ENCODE data around the gene RASAL2.

The RASAL2 gene

DNA sequence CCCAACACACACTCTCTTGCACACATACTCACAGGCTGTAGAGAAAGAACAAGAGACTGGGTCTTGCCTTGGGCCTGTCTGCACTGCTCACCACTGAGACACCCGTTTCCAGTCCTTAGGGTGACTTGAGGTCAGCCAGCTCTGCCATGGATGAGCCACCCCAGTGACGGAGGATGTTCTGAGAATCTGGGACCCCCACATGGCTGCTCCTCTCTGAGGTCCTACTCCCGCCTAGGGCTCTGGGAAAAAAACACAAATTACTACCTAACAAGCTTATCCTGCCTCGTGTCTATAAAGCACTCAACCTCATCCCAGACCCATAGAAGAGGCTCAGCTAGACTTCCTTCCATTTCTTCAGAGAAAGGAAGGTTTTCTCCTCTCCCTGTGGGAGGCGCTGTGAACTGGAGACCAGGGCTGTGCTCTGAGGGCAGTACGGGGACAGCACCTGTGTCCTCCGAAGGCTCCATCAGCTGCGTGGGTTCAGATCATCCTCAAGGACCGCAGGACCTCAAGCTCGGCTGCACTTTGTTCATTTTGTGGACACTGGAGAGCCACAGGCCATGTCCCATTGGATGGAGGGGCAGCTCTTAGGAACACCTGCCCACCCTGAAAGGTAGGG lies 407.1 kb downstream of the RASAL2 start:
- no peaks in the 10 kb centered on the region for H3K9me2 ChIP-seq (replicated peaks; ENCODE audit: low read depth, low read length)
- no peaks in the 10 kb centered on the region for H4K20me1 ChIP-seq (ENCODE audit: insufficient read depth, low read length, poor library complexity, severe bottlenecking)
- no peaks in the 10 kb centered on the region for H3K27me3 ChIP-seq (ENCODE audit: insufficient read depth, low read length, poor library complexity, severe bottlenecking)
- no peaks in the 10 kb centered on the region for H3F3A ChIP-seq (ENCODE audit: low read depth)
- H3K9ac ChIP-seq (ENCODE audit: low read depth, low read length, poor library complexity, severe bottlenecking): no peak overlapping the region
- no peaks in the 10 kb centered on the region for H3K36me3 ChIP-seq (ENCODE audit: insufficient read depth, low read length)
- no peak overlapping the region for H3K4me3 ChIP-seq (ENCODE audit: low read length, poor library complexity, severe bottlenecking)
- no peak overlapping the region for H3K4me2 ChIP-seq (ENCODE audit: low read depth, low read length, poor library complexity, severe bottlenecking)
- no peaks in the 10 kb centered on the region for H3K79me2 ChIP-seq (ENCODE audit: insufficient read depth, low read length)
- TF ChIP-seq, protein P1, sequence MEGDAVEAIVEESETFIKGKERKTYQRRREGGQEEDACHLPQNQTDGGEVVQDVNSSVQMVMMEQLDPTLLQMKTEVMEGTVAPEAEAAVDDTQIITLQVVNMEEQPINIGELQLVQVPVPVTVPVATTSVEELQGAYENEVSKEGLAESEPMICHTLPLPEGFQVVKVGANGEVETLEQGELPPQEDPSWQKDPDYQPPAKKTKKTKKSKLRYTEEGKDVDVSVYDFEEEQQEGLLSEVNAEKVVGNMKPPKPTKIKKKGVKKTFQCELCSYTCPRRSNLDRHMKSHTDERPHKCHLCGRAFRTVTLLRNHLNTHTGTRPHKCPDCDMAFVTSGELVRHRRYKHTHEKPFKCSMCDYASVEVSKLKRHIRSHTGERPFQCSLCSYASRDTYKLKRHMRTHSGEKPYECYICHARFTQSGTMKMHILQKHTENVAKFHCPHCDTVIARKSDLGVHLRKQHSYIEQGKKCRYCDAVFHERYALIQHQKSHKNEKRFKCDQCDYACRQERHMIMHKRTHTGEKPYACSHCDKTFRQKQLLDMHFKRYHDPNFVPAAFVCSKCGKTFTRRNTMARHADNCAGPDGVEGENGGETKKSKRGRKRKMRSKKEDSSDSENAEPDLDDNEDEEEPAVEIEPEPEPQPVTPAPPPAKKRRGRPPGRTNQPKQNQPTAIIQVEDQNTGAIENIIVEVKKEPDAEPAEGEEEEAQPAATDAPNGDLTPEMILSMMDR (conservative IDR thresholded peaks at IDR 0.05; ENCODE audit: low read length): no peak
- TF ChIP-seq EZH2phosphoT487 (IDR thresholded peaks at IDR 0.05; ENCODE audit: borderline replicate concordance): no peak
- H3K4me1 ChIP-seq (ENCODE audit: insufficient read depth, low read length, poor library complexity, severe bottlenecking): no peaks in the 10 kb centered on the region
- H3K9me3 ChIP-seq (ENCODE audit: insufficient read depth, low read depth, low read length): no peaks in the 10 kb centered on the region
- H2AFZ ChIP-seq (ENCODE audit: low read length): no peak overlapping the region

GRCh38 chr1:178501705-178502329 lies 407.9 kb downstream of the RASAL2 start:
- no peaks in the 10 kb centered on the region for H3F3A ChIP-seq (ENCODE audit: low read depth)
- H3K4me2 ChIP-seq (ENCODE audit: low read depth, low read length, poor library complexity, severe bottlenecking): no peak overlapping the region
- TF ChIP-seq, protein P1 (conservative IDR thresholded peaks at IDR 0.05; ENCODE audit: low read length): peak; percentile 80
- no peak for TF ChIP-seq EZH2phosphoT487 (IDR thresholded peaks at IDR 0.05; ENCODE audit: borderline replicate concordance)

GRCh38 chr1:178502330-178502714 lies 408.4 kb downstream of the RASAL2 start:
- TF ChIP-seq, protein P1 (conservative IDR thresholded peaks at IDR 0.05; ENCODE audit: low read length): no peak
- TF ChIP-seq EZH2phosphoT487 (IDR thresholded peaks at IDR 0.05; ENCODE audit: borderline replicate concordance): no peak
- Histone ChIP-seq H3K9me3 (ENCODE audit: insufficient read depth, low read depth, low read length) (no peaks in the 10 kb centered on the region), H3F3A (ENCODE audit: low read depth) (no peaks in the 10 kb centered on the region), H2AFZ (ENCODE audit: low read length) (no peak overlapping the region), H4K20me1 (ENCODE audit: insufficient read depth, low read length, poor library complexity, severe bottlenecking) (no peaks in the 10 kb centered on the region), H3K4me1 (ENCODE audit: insufficient read depth, low read length, poor library complexity, severe bottlenecking) (no peaks in the 10 kb centered on the region), H3K36me3 (ENCODE audit: insufficient read depth, low read length) (no peaks in the 10 kb centered on the region), H3K27me3 (ENCODE audit: insufficient read depth, low read length, poor library complexity, severe bottlenecking) (no peaks in the 10 kb centered on the region), H3K4me3 (ENCODE audit: low read length, poor library complexity, severe bottlenecking) (no peak overlapping the region), H3K4me2 (ENCODE audit: low read depth, low read length, poor library complexity, severe bottlenecking) (no peak overlapping the region), H3K79me2 (ENCODE audit: insufficient read depth, low read length) (no peaks in the 10 kb centered on the region), H3K9me2 (replicated peaks; ENCODE audit: low read depth, low read length) (no peaks in the 10 kb centered on the region), H3K9ac (ENCODE audit: low read depth, low read length, poor library complexity, severe bottlenecking) (no peak overlapping the region)

More at GRCh38 chr1:178501705-178502329, 407.9 kb downstream of the RASAL2 start:
- Histone ChIP-seq H3K79me2 (ENCODE audit: insufficient read depth, low read length) (no peaks in the 10 kb centered on the region), H3K9ac (ENCODE audit: low read depth, low read length, poor library complexity, severe bottlenecking) (no peak overlapping the region), H4K20me1 (ENCODE audit: insufficient read depth, low read length, poor library complexity, severe bottlenecking) (no peaks in the 10 kb centered on the region), H3K9me3 (ENCODE audit: insufficient read depth, low read depth, low read length) (no peaks in the 10 kb centered on the region), H3K4me3 (ENCODE audit: low read length, poor library complexity, severe bottlenecking) (no peak overlapping the region), H3K36me3 (ENCODE audit: insufficient read depth, low read length) (no peaks in the 10 kb centered on the region), H2AFZ (ENCODE audit: low read length) (no peak overlapping the region), H3K27me3 (ENCODE audit: insufficient read depth, low read length, poor library complexity, severe bottlenecking) (no peaks in the 10 kb centered on the region), H3K9me2 (replicated peaks; ENCODE audit: low read depth, low read length) (no peaks in the 10 kb centered on the region), H3K4me1 (ENCODE audit: insufficient read depth, low read length, poor library complexity, severe bottlenecking) (no peaks in the 10 kb centered on the region)

Measured in Loucy (cell line).